ENCODE measurements around the gene LCOR.

The LCOR gene

GRCh38 chr10:96964131-96964530 lies 132.0 kb downstream of the LCOR start:
- TF ChIP-seq, protein P1, sequence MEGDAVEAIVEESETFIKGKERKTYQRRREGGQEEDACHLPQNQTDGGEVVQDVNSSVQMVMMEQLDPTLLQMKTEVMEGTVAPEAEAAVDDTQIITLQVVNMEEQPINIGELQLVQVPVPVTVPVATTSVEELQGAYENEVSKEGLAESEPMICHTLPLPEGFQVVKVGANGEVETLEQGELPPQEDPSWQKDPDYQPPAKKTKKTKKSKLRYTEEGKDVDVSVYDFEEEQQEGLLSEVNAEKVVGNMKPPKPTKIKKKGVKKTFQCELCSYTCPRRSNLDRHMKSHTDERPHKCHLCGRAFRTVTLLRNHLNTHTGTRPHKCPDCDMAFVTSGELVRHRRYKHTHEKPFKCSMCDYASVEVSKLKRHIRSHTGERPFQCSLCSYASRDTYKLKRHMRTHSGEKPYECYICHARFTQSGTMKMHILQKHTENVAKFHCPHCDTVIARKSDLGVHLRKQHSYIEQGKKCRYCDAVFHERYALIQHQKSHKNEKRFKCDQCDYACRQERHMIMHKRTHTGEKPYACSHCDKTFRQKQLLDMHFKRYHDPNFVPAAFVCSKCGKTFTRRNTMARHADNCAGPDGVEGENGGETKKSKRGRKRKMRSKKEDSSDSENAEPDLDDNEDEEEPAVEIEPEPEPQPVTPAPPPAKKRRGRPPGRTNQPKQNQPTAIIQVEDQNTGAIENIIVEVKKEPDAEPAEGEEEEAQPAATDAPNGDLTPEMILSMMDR (conservative IDR thresholded peaks at IDR 0.05; ENCODE audit: low read depth), result no peak
- POLR2A ChIA-PET (ENCODE audit: low non-redundant PET), result no interaction called here

GRCh38 chr10:96967847-96968246 lies 135.7 kb downstream of the LCOR start:
- TF ChIP-seq, protein P1 (conservative IDR thresholded peaks at IDR 0.05; ENCODE audit: low read depth), result no peak
- CTCF ChIA-PET, result interaction anchor here (0.7 kb wide), 2 partner anchors 1119 to 1150 kb away, joined by 3 to 4 read pairs; no protein-coding TSS in a partner anchor
- POLR2A ChIA-PET (ENCODE audit: low non-redundant PET), result no interaction called here
- DNase-seq (ENCODE audit: low spot score), result no peak
- no peak overlapping the region for H3K27ac ChIP-seq

More at GRCh38 chr10:96964131-96964530, 132.0 kb downstream of the LCOR start:
- CTCF ChIA-PET, result no interaction called here
- H3K27ac ChIP-seq, result no peak overlapping the region
- no peak for DNase-seq (ENCODE audit: low spot score)

DNA sequence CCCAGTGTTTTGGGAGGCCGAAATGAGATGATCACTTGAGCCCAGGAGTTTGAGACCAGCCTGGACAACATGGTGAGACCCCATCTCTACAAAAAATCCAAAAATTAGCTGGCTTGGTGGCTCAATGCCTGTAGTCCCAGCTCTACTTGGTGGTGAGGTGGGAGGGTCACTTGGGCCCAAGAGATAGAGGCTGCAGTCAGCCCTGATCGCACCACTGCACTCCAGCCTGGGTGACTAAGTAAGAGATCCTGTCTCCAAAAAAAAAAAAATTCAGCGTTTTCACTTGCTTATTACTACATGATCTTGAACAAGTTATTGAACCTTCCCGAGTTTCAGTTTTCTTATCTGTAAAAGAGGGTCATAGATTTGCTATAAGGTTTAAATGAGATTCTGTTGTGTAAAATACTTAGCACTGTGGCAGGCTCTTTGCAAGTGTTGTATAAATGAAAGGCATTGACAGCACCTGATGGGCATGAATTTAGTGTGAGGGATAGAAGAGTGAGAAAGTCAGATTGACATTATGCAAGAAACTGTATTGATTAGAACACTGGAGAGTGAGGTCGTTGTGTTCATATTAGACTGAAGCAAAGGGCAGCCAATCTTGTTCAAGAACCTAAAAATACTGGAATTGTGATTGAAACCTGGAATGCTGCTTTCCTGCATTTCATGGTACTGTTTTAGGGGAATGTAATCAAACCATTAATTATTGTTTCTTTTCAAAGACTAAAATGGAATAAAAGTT lies 136.8 kb downstream of the LCOR start:
- ChIA-PET POLR2A (ENCODE audit: low non-redundant PET) (no interaction called here), CTCF (no interaction called here)
- TF ChIP-seq, protein P1 (conservative IDR thresholded peaks at IDR 0.05; ENCODE audit: low read depth), result no peak
- no peak overlapping the region for H3K27ac ChIP-seq
- DNase-seq (ENCODE audit: low spot score), result no peak

- DNase-seq (ENCODE audit: low spot score), result no peak
- CTCF ChIA-PET, result interaction anchor here (0.6 to 0.7 kb wide), 3 partner anchors 67 to 636 kb away, joined by 3 read pairs; no protein-coding TSS in a partner anchor
- H3K27ac ChIP-seq, result no peak overlapping the region
- TF ChIP-seq, protein P1 (conservative IDR thresholded peaks at IDR 0.05; ENCODE audit: low read depth), result no peak
- POLR2A ChIA-PET (ENCODE audit: low non-redundant PET), result no interaction called here
These were observed 139.2 kb downstream of the LCOR start for GRCh38 chr10:96971324-96971723.

- no peak overlapping the region for H3K27ac ChIP-seq
- TF ChIP-seq, protein P1 (conservative IDR thresholded peaks at IDR 0.05; ENCODE audit: low read depth), result no peak
- POLR2A ChIA-PET (ENCODE audit: low non-redundant PET), result no interaction called here
- CTCF ChIA-PET, result no interaction called here
- DNase-seq (ENCODE audit: low spot score), result no peak
These were observed 140.2 kb downstream of the LCOR start for GRCh38 chr10:96972264-96972663.

DNA sequence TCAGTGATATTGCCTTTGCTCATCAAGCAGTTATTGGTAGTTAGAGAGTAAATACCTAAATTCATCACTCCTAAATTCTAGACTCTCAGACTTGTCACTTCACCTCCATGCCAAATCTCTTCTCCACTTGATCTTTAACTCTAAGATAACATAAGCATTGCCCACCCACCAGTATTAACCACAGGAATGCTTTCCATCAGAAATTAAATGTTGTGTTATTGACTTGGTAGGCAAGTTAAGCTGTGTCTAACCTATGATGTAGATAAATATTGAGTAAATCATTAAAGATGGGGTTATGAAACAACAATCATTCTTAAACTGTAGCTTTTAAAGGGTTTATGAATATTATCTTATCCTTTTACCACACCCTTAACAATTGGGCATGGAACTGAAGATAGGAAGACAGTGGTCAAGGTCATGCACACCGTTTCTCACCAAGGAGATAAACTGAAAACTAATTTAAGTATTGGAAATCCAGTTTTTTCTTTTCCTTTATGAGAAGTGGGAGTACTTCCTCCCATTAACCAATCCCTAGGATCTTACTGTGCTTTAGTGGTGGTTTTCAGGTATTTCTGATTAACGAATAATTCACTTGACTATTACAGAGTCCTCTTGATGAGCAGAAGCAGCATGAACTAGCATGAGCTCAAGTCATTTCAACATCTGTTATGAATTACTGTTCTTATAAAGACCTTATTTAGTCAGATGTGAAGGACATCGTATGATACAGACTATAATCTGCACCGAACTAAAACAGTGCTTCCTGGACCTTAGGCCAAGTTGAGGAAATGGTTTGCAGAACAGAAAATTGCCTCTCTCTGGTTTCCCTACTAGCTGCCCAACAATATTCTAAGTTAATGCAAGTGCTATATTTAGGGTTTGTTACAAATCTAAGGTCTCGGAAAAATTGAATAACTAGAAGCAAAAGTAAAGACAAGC lies 142.0 kb downstream of the LCOR start:
- DNase-seq (ENCODE audit: low spot score), result no peak
- CTCF ChIA-PET, result interaction anchor here (0.6 kb wide), 1 partner anchor 29 kb away, joined by 3 read pairs; no protein-coding TSS in a partner anchor

More for the DNA sequence above, 142.0 kb downstream of the LCOR start:
- POLR2A ChIA-PET (ENCODE audit: low non-redundant PET), result no interaction called here
- no peak overlapping the region for H3K27ac ChIP-seq
- TF ChIP-seq, protein P1 (conservative IDR thresholded peaks at IDR 0.05; ENCODE audit: low read depth), result no peak
